Activated T-helper 2 cell treated with anti-CD3 and anti-CD28 coated beads, Interferon-gamma antibody, Interleukin-2, Interleukin-4, amounts not matched to agents 10 μg/mL and 5 μg/mL and 100 μg/mL, durations not matched to agents 14 hours and 24 hours and 36 hours (primary cell): ENCODE measurements around the gene PPP1R3D. TPM values are rescaled to one million over a fixed set of nuclear protein-coding genes. Genes with fewer than 3 reads are reported as not detected.
"Not testable (repeated sequence)": the region's sequence is repeated elsewhere in the genome, so short reads cannot be mapped to it uniquely, and the experiment has no call there.

Source experiments
- DNase-seq: peaks from one replicate; pipeline ENCODE4 v3.0.0; 2021; ENCODE audit warnings: low spot score
- H3K27ac Mint-ChIP-seq: one replicate; pipeline ENCODE4 v1.8.0; 2021; ENCODE audit warnings: mixed read lengths
- H3K27me3 Mint-ChIP-seq: one replicate; pipeline ENCODE4 v1.8.0; 2021; ENCODE audit warnings: low read depth, mixed read lengths
- H3K36me3 Mint-ChIP-seq: one replicate; pipeline ENCODE4 v1.8.0; 2021; ENCODE audit warnings: low read depth, mixed read lengths
- H3K4me1 Mint-ChIP-seq: one replicate; pipeline ENCODE4 v1.8.0; 2021; ENCODE audit warnings: low read depth, mixed read lengths
- H3K4me3 Mint-ChIP-seq: one replicate; pipeline ENCODE4 v1.8.0; 2021; ENCODE audit warnings: low read depth, mild to moderate bottlenecking, moderate library complexity, mixed read lengths
- H3K9me3 Mint-ChIP-seq: one replicate; pipeline ENCODE4 v1.8.0; 2021; ENCODE audit warnings: mixed read lengths
- intact Hi-C: fragments of 100-400 bp; cut with micrococcal nuclease; formaldehyde crosslinking; loops from one replicate; pipeline ENCODE4 v1.15.1; 2023
- total RNA-seq: library from RNA; stranded (reverse); gene quantifications from 2 replicates; pipeline ENCODE4 v1.2.3, GENCODE V29; 2022

The PPP1R3D gene
- total RNA-seq, 1 donor from 2014 or later, result 6.6 TPM

DNA sequence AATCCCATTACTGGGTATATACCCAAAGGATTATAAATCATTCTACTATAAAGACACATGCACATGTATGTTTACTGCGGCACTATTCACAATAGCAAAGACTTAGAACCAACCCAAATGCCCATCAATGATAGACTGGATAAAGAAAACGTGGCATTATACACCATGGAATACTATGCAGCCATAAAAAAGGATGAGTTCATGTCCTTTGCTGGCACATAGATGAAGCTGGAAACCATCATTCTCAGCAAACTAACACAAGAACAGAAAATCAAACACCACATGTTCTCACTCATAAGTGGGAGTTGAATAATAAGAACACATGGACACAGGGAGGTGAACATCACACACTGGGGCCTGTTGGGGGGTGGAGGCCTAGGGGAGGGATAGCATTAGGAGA lies 50.1 kb downstream of the PPP1R3D start:
- DNase-seq, H3K27me3 Mint-ChIP-seq, H3K9me3 Mint-ChIP-seq, H3K4me1 Mint-ChIP-seq, H3K4me3 Mint-ChIP-seq, H3K36me3 Mint-ChIP-seq, H3K27ac Mint-ChIP-seq, intact Hi-C loops: not testable (repeated sequence)

DNA sequence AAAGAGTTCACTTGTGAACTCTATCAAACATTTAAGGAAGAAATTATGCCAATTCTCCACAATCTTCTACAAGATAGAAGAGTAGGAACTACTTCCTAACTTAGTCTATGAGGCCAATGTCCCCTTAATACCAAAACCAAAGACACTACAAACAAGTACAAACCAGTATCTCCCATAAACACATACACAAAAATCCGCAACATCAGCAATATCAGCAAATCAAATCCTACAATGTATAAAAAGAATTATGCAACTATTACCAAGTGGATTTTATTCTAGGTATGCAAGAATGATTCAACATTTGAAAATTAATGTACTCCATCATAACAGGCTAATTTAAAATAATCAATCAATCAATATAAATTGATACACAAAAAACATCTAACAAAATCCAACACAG lies 52.1 kb downstream of the PPP1R3D start:
- Mint-ChIP-seq H3K9me3 (no peaks in the 10 kb centered on the region), H3K27me3 (no peaks in the 10 kb centered on the region), H3K4me3 (no peak overlapping the region), H3K36me3 (peaks cover 3% of the 10 kb centered on the region), H3K27ac (no peak overlapping the region), H3K4me1 (no peaks in the 10 kb centered on the region)
- intact Hi-C loops, result no loop called here
- DNase-seq, result no peak

Other genes starting within 250 kb of the PPP1R3D start
- gene SYCP2, start 6.7 kb downstream of the PPP1R3D start, total RNA-seq, result 4.6 and 4.9 TPM in 2 replicates
- 27.8 and 28.8 TPM in 2 replicates for gene FAM217B, start 84 bp upstream of the PPP1R3D start, total RNA-seq
- 0.30 and 0.85 TPM in 2 replicates for gene CDH26, start 18.1 kb upstream of the PPP1R3D start, total RNA-seq